Thyroid gland (tissue), 4 donors: ENCODE data around the gene SCMH1.
"Not testable (repeated sequence)": the region's sequence is repeated elsewhere in the genome, so short reads cannot be mapped to it uniquely, and the experiment has no call there.

Source experiments
- POLR2A ChIP-seq, 2 donors: fragments of 450-650 bp; IDR thresholded peaks; one replicate each; pipeline ENCODE4 v1.6.1; 2017; ENCODE audit warnings: antibody characterized with exemption in 2 of 2, mild to moderate bottlenecking in 2 of 2, moderate library complexity in 1 of 2
- TF ChIP-seq, protein P1 (sequence below), 6 experiments: fragments of 200-600 bp in 3 of 6; fragments of 450-650 bp in 3 of 6; sonication (generic) in 3 of 6; IDR thresholded peaks; one replicate each; pipeline ENCODE4 v1.5.1; 2016 to 2019; ENCODE audit warnings: antibody characterized with exemption in 6 of 6, mild to moderate bottlenecking in 2 of 6, inconsistent platforms in 1 of 6, moderate library complexity in 1 of 6

DNA sequence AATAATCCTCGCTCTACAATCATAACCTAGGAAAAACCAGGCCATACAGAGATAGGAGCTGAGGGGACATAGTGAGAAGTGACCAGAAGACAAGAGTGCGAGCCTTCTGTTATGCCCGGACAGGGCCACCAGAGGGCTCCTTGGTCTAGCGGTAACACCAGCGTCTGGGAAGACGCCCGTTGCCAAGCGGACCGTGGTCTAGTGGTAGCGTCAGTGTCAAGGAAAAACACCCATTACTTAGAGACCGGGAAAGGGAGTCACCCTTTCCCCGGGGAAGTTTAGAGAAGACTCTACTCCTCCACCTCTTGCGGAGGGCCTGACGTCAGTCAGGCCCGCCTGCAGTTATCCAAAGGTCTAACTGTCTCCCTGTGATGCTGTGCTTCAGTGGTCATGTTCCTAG is 124.9 kb downstream of the SCMH1 start:
- TF ChIP-seq POLR2A (IDR thresholded peaks at IDR 0.05), result not testable (repeated sequence)
- TF ChIP-seq, protein P1, sequence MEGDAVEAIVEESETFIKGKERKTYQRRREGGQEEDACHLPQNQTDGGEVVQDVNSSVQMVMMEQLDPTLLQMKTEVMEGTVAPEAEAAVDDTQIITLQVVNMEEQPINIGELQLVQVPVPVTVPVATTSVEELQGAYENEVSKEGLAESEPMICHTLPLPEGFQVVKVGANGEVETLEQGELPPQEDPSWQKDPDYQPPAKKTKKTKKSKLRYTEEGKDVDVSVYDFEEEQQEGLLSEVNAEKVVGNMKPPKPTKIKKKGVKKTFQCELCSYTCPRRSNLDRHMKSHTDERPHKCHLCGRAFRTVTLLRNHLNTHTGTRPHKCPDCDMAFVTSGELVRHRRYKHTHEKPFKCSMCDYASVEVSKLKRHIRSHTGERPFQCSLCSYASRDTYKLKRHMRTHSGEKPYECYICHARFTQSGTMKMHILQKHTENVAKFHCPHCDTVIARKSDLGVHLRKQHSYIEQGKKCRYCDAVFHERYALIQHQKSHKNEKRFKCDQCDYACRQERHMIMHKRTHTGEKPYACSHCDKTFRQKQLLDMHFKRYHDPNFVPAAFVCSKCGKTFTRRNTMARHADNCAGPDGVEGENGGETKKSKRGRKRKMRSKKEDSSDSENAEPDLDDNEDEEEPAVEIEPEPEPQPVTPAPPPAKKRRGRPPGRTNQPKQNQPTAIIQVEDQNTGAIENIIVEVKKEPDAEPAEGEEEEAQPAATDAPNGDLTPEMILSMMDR (IDR thresholded peaks at IDR 0.05), result not testable (repeated sequence)
